Measurements from ENCODE around the gene OR2T2. TPM values are rescaled to one million over a fixed set of nuclear protein-coding genes. Genes with fewer than 3 reads are reported as not detected.

Gene OR2T2, protein sequence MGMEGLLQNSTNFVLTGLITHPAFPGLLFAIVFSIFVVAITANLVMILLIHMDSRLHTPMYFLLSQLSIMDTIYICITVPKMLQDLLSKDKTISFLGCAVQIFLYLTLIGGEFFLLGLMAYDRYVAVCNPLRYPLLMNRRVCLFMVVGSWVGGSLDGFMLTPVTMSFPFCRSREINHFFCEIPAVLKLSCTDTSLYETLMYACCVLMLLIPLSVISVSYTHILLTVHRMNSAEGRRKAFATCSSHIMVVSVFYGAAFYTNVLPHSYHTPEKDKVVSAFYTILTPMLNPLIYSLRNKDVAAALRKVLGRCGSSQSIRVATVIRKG
- total RNA-seq, result not detected

DNA sequence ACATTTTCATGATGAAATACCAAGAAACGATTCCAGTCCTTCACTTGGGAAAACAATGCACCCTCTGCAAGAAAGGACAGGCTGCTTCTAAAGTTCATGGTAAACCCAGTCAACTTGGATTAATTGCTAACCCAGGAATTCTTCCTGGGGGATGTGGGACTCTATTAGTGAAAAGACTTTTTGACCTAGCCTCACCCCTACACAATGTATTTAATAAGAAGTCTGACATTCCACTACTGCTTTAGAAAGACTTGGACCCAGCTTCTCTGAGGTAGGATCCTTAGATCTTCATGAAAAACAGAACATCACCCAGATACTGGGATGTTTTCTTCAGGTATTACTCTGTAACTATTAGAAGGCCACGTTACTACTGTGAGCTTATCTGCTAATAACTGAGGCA is at the start of gene OR2T2:
Gene OR2T2, plus strand, starts transcription at position 239 of the 400 bp plus-strand sequence. CDS start 7,161 bp downstream, outside the sequence.

DNA sequence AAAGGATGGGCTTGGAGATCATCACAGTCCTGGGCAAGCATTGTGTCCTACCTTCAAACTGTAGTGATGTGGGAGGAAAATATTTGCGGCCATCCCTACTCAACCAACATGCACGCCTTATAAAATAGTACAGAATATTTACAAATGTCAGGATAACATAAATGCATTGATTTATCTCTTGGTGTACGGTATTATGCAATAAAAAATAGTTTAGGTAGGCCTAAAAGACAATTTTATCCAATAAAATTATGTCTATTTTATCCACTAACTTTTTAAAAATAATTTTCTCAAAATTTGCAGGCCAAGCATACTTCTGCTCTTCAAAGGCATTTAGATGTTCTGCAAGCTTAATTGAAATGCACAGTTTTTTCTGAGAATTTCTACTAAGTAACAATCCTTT is 42.7 kb upstream of the OR2T2 start, which contains the start of gene OR2T1:
Gene OR2T1, plus strand, starts transcription at position 301 of the 400 bp plus-strand sequence. CDS start 3,100 bp downstream, outside the sequence.

DNA sequence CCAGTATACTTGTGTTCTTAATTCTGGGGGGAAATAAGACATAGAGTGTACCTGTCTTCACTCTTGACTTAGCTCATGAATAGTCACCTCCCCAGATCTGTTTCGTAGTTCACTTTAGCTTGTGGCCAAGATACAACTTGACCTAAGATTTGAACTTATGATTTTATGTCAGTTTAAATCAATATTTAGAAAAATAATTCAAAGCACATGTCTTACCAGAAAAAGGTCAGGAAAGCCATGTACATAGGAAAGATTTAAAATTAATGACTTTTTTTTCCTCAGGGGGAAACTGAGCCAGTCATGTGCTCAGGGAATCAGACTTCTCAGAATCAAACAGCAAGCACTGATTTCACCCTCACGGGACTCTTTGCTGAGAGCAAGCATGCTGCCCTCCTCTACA is 27.6 kb downstream of the OR2T2 start, which contains the start of gene OR2T3:
Gene OR2T3, plus strand, starts transcription at position 301 of the 400 bp plus-strand sequence. Its CDS starts 0 bp downstream, at position 301.

DNA sequence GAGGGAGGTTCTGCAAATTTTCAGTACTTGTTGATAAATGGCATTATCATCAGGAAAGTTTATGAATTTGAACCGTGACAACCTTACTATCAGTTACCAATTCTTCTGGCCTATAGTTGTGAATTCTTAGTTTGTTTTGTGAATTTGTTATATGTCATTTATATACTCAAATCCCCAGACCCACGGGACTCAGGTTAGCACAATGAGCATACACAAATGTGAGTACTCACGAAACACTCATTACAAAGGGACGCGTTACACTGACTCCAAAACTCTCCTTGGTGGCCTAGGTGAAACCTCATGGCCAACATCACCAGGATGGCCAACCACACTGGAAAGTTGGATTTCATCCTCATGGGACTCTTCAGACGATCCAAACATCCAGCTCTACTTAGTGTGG is 42.9 kb downstream of the OR2T2 start, which contains the start of gene OR2T5:
Gene OR2T5, plus strand, starts transcription at position 301 of the 400 bp plus-strand sequence. Its CDS starts 0 bp downstream, at position 301.

Other genes starting within 250 kb of the OR2T2 start
- not detected for gene OR2M3, start 248.4 kb upstream of the OR2T2 start, total RNA-seq
- gene OR2M4, start 214.2 kb upstream of the OR2T2 start, total RNA-seq, result not detected
- gene OR2T33, start 167.7 kb upstream of the OR2T2 start, total RNA-seq, result not detected
- not detected for gene OR2T12, start 142.2 kb upstream of the OR2T2 start, total RNA-seq
- gene OR2M7, start 121.1 kb upstream of the OR2T2 start, total RNA-seq, result not detected
- gene OR14C36, start 96.9 kb upstream of the OR2T2 start, total RNA-seq, result not detected
- gene OR2T4, start 84.0 kb upstream of the OR2T2 start, total RNA-seq, result not detected
- gene OR2T6, start 69.9 kb upstream of the OR2T2 start, total RNA-seq, result not detected
- gene OR2T1, start 42.6 kb upstream of the OR2T2 start, total RNA-seq, result not detected
- not detected for gene OR2T3, start 27.7 kb downstream of the OR2T2 start, total RNA-seq
- not detected for gene OR2T5, start 43.0 kb downstream of the OR2T2 start, total RNA-seq
- not detected for gene OR2G6, start 62.4 kb downstream of the OR2T2 start, total RNA-seq
- not detected for gene OR2T29, start 117.1 kb downstream of the OR2T2 start, total RNA-seq
- not detected for gene OR2T34, start 129.1 kb downstream of the OR2T2 start, total RNA-seq
- not detected for gene OR2T10, start 152.1 kb downstream of the OR2T2 start, total RNA-seq
- not detected for gene OR2T11, start 189.5 kb downstream of the OR2T2 start, total RNA-seq
- gene OR2T35, start 199.6 kb downstream of the OR2T2 start, total RNA-seq, result not detected
- not detected for gene OR2T27, start 209.9 kb downstream of the OR2T2 start, total RNA-seq